GM18909 (cell line): ENCODE results near the gene GPX4.

Experiments
- ATAC-seq: cut with Tn5 transposase; IDR thresholded peaks from one replicate; pipeline ENCODE4 v1.9.1; 2021; ENCODE audit warnings: mild to moderate bottlenecking; ENCODE audit not compliant: unreplicated experiment, poor library complexity

The GPX4 gene

DNA sequence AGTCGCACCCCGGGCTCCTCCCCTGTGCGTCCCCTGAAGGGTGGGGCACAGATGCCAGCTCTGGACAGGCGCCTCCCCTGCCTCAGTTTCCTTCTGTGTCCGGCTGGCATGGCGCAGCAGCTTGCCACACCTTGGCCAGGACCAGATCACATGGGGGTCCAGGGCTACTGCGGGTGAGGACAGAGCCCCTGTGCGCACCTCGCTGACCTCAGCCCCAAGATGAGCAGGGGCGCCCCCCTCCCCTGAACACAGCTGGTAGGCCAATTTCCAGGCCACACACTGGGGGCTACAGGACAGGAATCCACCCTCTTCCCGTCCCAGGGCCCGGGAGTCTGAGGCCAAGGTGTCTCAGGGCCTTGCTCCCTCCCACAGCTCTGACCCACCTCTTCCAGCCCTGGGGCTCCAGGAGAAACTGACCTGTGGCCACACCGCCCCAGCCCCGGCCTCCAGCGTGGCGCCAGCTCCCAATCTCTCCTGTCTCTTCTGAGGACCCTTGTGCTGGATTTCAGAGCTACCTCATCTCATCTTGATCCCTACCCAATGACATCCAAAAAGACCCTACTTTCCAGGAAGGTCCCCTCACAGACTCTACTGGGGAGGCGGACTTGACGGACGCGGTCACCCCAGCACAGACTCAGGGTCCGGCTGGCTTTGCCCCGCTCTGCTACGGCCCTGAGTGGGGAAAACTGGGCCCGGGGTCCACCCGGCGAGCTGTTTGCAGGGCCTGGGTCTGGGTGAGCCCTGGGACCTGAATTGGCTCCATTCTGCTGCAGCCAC lies 42.0 kb downstream of the GPX4 start:
- ATAC-seq, result no peak

DNA sequence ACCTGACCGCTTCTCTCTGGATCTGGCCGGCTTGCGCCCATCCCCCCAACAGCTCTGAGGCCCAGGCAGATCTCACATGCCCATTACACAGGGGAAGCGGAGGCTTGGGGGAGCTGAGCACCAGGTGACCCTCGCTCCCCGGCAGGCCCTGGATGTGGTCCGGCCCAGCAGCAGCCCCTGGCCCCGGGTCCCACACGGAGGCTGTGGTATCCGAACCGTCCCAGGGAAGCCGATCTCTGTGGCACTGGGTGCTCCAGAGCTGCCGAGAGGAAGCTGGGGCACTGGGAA lies 42.6 kb downstream of the GPX4 start:
- ATAC-seq, result no peak

DNA sequence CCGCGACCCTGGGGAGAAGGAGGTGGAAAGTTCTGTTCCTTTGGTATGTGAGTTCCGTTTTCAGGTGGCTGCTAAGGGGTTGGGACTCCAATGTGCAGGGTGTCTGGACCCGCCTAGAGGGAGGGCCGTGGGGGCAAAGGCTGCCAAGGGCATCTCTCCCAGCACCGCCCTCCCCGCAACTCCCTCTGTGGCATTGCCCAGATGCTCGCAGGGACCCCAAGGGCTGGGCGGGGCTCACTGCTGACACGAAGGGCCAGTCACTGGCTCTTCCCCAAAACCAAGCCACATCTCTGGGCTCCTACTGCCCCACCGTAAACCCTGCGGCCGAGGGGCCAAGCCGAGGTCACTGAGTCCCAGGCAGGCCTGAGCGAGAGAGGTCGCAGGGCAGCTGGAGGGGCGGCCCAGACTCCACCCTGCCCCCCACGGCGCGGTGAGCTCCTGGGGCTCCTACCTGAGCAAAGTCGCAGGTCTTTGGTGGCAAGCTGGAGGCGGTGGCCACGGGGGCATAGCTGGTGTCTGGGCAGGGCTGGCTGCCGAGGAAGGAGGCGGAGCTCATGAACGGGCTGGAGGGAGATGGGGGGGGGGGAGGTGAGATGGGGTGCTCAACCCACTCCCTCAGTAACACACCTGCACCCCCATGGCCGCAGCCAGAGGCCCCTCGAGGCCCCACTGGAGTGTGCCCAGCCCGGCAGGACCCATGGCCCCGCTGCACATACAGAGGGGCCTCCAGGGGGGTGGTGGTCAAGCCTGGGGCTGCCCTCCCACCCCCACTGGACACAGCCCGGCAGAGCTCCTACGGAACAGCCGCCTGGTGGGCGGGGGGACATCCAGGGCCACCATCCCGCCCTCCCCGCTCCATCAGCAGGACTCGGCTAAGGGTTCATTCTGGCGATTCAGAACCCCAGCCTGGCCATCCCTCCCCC lies 43.3 kb downstream of the GPX4 start:
- ATAC-seq, result no peak

DNA sequence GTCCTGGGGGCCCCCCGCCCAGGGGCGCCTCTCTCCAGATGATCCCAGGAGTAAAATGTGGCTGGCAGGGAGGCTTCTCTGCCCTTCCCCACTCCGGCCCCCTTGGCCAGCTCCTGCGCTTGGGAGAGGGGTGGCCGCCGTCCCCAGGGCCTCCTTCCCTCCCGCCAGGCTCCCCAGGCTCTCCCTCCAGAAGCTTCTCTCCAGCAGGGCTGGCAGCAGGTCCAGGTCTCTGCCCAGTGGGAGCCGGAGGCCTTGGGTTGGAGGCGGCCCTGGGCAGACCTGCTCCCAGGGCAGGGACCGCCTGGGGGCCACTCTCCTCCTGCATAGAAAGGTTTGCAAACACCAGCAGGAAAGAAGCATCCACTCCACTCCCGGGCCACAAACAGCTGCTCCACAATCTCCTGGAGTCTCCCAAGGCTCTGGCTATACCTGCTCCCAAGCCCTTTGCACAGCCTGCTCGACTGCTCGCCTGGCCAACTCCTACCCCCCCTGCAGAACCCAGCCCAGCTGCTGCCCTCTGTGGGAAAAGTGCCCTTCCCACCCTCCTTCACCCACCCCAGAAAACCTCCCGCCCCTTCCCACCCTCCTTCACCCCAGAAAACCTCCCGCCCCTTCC lies 44.2 kb downstream of the GPX4 start:
- ATAC-seq, result no peak

DNA sequence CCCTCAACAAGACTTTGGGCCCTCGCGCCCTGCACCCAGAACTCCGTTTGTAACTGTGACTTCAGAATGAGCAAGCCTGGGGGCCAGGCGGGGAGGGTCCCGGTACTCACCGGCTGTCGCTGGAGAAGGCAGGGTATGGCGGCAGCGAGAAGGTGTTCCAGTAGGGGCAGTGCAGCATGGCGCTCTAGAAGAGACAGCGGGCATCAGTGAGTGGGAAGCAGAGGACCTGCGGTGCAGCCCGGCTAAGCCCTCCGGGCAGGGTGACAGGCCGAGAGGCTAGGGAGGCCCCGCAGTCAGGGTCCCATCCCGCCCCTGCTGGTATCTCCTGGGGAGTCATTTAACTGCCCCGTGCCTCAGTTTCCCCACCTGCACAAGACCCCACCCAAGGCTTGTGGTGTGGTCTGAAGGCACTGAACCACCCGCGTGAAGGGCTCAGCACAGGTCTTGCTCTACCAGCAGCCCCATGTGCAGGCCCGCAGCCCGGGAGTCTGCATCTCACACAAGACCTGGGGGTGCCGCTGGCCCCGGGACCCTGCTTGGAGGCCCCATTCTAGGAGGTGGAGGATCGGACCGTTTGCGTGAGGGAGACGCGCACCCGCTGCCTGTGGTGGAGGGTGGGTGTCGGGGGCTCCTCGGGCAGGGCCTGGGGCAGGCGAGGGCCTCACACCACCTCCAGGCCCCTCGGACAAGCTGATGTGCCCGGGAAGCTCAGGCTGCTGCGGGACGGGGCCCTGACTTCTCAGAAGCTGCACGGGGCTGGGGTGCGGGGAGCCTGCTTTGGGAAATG lies 45.7 kb downstream of the GPX4 start:
- ATAC-seq, result no peak

DNA sequence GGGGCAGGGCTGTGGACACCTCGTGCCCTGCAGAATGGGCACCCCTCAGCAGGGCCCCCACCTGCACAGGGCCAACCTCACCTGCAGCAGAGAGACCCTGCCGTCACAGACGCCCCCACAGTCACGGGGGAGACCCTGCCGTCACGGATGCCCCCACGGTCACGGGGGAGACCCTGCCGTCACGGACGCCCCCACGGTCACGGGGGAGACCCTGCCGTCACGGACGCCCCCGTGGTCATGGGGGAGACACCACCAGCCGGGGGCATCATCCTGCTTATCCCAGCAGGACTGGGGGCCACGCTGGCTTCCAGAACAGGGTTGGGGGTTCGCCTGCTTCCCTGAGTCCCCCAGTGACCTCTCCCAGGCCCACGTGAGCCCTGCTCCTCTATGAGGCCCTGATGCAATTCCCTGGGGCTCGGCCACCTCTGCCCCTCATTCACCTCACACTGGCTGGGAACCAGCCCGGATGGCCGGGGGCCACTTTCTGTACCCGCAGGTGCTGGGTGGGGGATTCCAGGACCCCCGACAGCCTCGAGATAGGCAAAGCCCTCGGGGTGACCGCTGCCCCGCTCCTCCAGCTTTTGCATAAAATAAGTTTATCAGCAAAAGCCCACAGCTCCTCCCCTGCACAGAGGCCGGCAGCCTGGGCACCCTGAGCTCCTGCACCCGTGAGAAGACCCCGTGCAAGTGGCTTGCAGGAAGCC lies 46.7 kb downstream of the GPX4 start:
- ATAC-seq, result no peak

GRCh38 chr19:1151037-1151724 lies 47.4 kb downstream of the GPX4 start:
- ATAC-seq, result no peak

- no peak for ATAC-seq
Observed at GRCh38 chr19:1151917-1152587, 48.3 kb downstream of the GPX4 start.

- ATAC-seq, result no peak
Observed at GRCh38 chr19:1153891-1154730, 50.3 kb downstream of the GPX4 start.

DNA sequence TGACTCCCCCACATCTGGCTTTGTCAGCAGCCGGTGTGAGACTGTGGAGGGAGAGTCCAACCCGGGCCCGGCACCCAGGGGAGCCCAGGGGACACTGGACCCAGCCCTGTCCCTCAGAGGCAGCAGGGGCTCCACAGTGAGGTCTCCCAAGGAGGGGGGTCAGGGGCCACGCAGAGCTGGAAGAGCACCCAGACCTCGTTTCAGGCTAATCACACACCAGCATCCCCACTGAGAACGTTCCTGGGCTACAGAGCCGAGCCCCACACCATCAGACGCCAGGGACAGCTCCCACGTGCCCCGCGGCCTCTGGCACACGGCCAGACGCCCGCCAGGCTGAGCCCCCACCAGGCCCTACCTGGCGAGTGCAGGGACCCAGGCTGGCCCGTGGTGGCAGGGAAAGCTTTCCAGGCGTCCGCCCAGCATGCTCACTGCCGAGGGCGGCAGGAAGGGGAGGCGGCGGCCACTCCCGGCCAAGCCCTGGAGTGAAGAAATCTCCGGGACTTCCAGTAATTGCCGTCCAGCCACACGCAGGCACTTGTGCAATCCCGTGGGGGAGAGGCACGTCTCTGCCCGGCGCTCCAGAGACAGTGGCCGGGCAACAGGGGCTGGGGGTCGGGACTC lies 51.0 kb downstream of the GPX4 start:
- ATAC-seq, result no peak

- ATAC-seq, result no peak
Observed at GRCh38 chr19:1155352-1156304, 51.8 kb downstream of the GPX4 start.
